T-helper 1 cell treated with Interleukin-12 subunit alpha and Interleukin-12 subunit beta and Interleukin-4 antibody, amounts not matched to agents 30 ng/mL and 1 ng/mL, for 36 hours (primary cell): ENCODE data around the gene GINS1. TPM values are rescaled to one million over a fixed set of nuclear protein-coding genes. Genes with fewer than 3 reads are reported as not detected.
"Not testable (repeated sequence)": the region's sequence is repeated elsewhere in the genome, so short reads cannot be mapped to it uniquely, and the experiment has no call there.

Source experiments
- intact Hi-C: fragments of 100-400 bp; cut with micrococcal nuclease; formaldehyde crosslinking; loops from one replicate; pipeline ENCODE4 v1.15.1; 2024
- total RNA-seq: library from RNA; stranded (reverse); gene quantifications from 2 replicates; pipeline ENCODE4 v1.2.3, GENCODE V29; 2022

The GINS1 gene
- total RNA-seq, 1 donor from 2014 or later, result 25.7 TPM

GRCh38 chr20:25453035-25453810 lies 45.8 kb downstream of the GINS1 start:
- intact Hi-C loops, result no loop called here

- intact Hi-C loops, result no loop called here
These were observed 46.9 kb downstream of the GINS1 start for GRCh38 chr20:25454153-25454900.

GRCh38 chr20:25457886-25458680 lies 50.6 kb downstream of the GINS1 start:
- intact Hi-C loops, result no loop called here

- intact Hi-C loops, result no loop called here
These were observed 51.8 kb downstream of the GINS1 start for GRCh38 chr20:25459111-25459830.

- intact Hi-C loops, result no loop called here
These were observed 52.6 kb downstream of the GINS1 start for GRCh38 chr20:25459916-25460535.

- intact Hi-C loops, result no loop called here
These were observed 53.2 kb downstream of the GINS1 start for GRCh38 chr20:25460566-25461280.

GRCh38 chr20:25461281-25461650 lies 53.8 kb downstream of the GINS1 start:
- intact Hi-C loops, result no loop called here

GRCh38 chr20:25461786-25462545 lies 54.5 kb downstream of the GINS1 start:
- intact Hi-C loops, result no loop called here

GRCh38 chr20:25464501-25465242 lies 57.2 kb downstream of the GINS1 start:
- intact Hi-C loops, result no loop called here

- intact Hi-C loops, result no loop called here
These were observed 58.0 kb downstream of the GINS1 start for GRCh38 chr20:25465243-25466135.

- intact Hi-C loops, result no loop called here
These were observed 59.4 kb downstream of the GINS1 start for GRCh38 chr20:25466846-25467245.

- intact Hi-C loops, result no loop called here
These were observed 60.0 kb downstream of the GINS1 start for GRCh38 chr20:25467441-25467840.

GRCh38 chr20:25468126-25469075 lies 60.9 kb downstream of the GINS1 start:
- intact Hi-C loops, result no loop called here

- intact Hi-C loops, result no loop called here
These were observed 62.1 kb downstream of the GINS1 start for GRCh38 chr20:25469558-25469957.

- intact Hi-C loops, result no loop called here
These were observed 62.6 kb downstream of the GINS1 start for GRCh38 chr20:25470045-25470444.

GRCh38 chr20:25471020-25471419 lies 63.5 kb downstream of the GINS1 start:
- intact Hi-C loops, result no loop called here

- intact Hi-C loops, result not testable (repeated sequence)
These were observed 65.8 kb downstream of the GINS1 start for GRCh38 chr20:25473297-25473696.
